Breast epithelium (tissue), 4 donors: ENCODE data around the gene RALGDS. TPM values are rescaled to one million over a fixed set of nuclear protein-coding genes. Genes with fewer than 3 reads are reported as not detected.

Experiments
- DNase-seq, 2 donors: peaks; one replicate each; pipeline ENCODE4 v3.0.0-alpha.2; 2019; ENCODE audit warnings: low spot score in 2 of 2
- H3K27ac ChIP-seq, 2 donors: fragments of 200-600 bp; sonication (generic) in 1 of 2; one replicate each; pipeline ENCODE4 v1.5.1; 2016 to 2019; ENCODE audit warnings: mild to moderate bottlenecking in 1 of 2
- H3K27me3 ChIP-seq, 2 donors: fragments of 200-600 bp; sonication (generic) in 1 of 2; one replicate each; pipeline versions ENCODE4 v1.5.1 to v1.6.0; 2017 to 2019; ENCODE audit warnings: control low read depth in 1 of 2, mild to moderate bottlenecking in 1 of 2
- H3K36me3 ChIP-seq: fragments of 200-600 bp; one replicate; pipeline ENCODE4 v1.5.1; 2019
- H3K4me1 ChIP-seq, 2 donors: fragments of 200-600 bp; sonication (generic); one replicate each; pipeline ENCODE4 v1.5.1; 2016 to 2019; ENCODE audit warnings: control low read depth in 1 of 2
- H3K4me3 ChIP-seq, 3 donors: fragments of 200-600 bp; sonication (generic); 1 replicate in 2 of 3; 2 replicates in 1 of 3; pipeline ENCODE4 v1.5.1; 2016 to 2019; ENCODE audit warnings: mild to moderate bottlenecking in 3 of 3, moderate library complexity in 2 of 3
- H3K9me3 ChIP-seq, 2 donors: fragments of 200-600 bp; sonication (generic) in 1 of 2; one replicate each; pipeline ENCODE4 v1.5.1; 2016 to 2019; ENCODE audit warnings: control low read depth in 1 of 2
- CTCF ChIP-seq, 3 donors: fragments of 450-650 bp; IDR thresholded peaks; one replicate each; pipeline ENCODE4 v1.5.1; 2016 to 2017; ENCODE audit warnings: antibody characterized with exemption in 3 of 3, mild to moderate bottlenecking in 3 of 3, moderate library complexity in 3 of 3
- POLR2A ChIP-seq: fragments of 450-650 bp; IDR thresholded peaks from one replicate; pipeline ENCODE4 v1.6.1; 2016; ENCODE audit warnings: antibody characterized with exemption, mild to moderate bottlenecking, moderate library complexity
- POLR2AphosphoS5 ChIP-seq, 3 donors: sonication (generic); formaldehyde crosslinking; IDR thresholded peaks; one replicate each; pipeline ENCODE4 v1.6.1; 2017; ENCODE audit warnings: antibody characterized with exemption in 3 of 3
- intact Hi-C: fragments of 100-400 bp; cut with DNase I; formaldehyde crosslinking; loops from one replicate; pipeline ENCODE4 v1.15.1; 2023; ENCODE audit warnings: low total_unique reads
- total RNA-seq, 3 donors: library from RNA; depleted of rRNA; stranded (reverse); fragments of >200 nt; gene quantifications; one replicate each; pipeline ENCODE4 v1.1.0, GENCODE V29; 2016

RALGDS gene
- total RNA-seq, 3 donors from 2014 or later: 52.0 to 94.1 (median 79.3) TPM

DNA sequence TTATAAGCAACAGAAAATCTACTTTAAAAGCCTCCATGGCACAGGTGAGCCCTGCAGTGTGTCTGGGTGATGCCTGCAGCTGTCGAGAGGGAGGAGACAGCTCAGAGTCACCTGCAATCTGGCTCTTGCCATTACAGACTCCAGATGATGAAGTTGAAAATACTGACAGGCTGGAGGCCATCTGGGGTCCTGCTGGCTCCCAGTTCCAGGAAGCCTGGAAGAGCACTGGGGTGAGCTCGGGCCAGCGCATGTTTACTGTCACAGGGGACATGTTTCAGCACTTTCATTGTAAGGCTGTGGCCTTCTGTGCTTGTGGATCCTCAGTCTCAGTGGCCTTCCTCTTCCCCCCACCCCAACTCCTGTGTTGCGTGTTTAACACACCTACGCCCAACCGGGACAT, 30.9 kb downstream of the RALGDS start:
- intact Hi-C loops: no loop called here
- Histone ChIP-seq H3K4me3 (no peak overlapping the region), H3K4me1 (no peaks in the 10 kb centered on the region), H3K36me3 (no peaks in the 10 kb centered on the region), H3K27ac (no peak overlapping the region), H3K27me3 (no peaks in the 10 kb centered on the region), H3K9me3 (no peaks in the 10 kb centered on the region)
- DNase-seq: no peak
- TF ChIP-seq POLR2A (no peak), CTCF (IDR thresholded peaks at IDR 0.05) (no peak), POLR2AphosphoS5 (IDR thresholded peaks at IDR 0.05) (no peak)

- no peak overlapping the region for H3K27ac ChIP-seq
- no peaks in the 10 kb centered on the region for H3K27me3 ChIP-seq
- no peaks in the 10 kb centered on the region for H3K9me3 ChIP-seq
- intact Hi-C loops: no loop called here
- no peak overlapping the region for H3K4me3 ChIP-seq
- TF ChIP-seq POLR2A: no peak
- TF ChIP-seq POLR2AphosphoS5 (IDR thresholded peaks at IDR 0.05): no peak
- no peak for TF ChIP-seq CTCF (IDR thresholded peaks at IDR 0.05)
- no peaks in the 10 kb centered on the region for H3K4me1 ChIP-seq
- H3K36me3 ChIP-seq: no peaks in the 10 kb centered on the region
- no peak for DNase-seq
These were observed 31.8 kb downstream of the RALGDS start for GRCh38 chr9:133089271-133089671.

DNA sequence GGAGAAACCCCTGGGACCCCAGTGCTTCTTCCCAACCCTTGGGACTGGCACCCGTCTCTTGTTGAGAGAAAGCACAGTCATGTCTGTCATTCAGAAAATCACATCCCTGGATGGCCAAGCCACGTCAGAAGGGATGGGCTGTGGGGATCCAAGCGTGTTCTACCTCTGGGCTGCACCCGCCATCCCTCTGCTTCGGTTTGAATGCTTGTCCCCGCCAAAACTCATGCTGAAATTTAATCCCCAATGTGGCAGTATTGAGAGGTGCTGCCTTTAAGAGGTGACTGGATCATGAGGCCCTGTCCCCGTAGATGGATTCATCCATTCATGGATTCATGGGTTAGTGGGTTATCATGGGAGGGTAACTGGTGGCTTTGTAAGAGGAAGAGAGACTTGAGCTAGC, 32.3 kb downstream of the RALGDS start:
- H3K4me1 ChIP-seq: no peaks in the 10 kb centered on the region
- no peaks in the 10 kb centered on the region for H3K9me3 ChIP-seq
- no peaks in the 10 kb centered on the region for H3K36me3 ChIP-seq
- intact Hi-C loops: no loop called here
- no peak overlapping the region for H3K27ac ChIP-seq
- no peak for TF ChIP-seq POLR2A
- no peak for TF ChIP-seq CTCF (IDR thresholded peaks at IDR 0.05)
- TF ChIP-seq POLR2AphosphoS5 (IDR thresholded peaks at IDR 0.05): no peak
- no peaks in the 10 kb centered on the region for H3K27me3 ChIP-seq
- DNase-seq: no peak
- no peak overlapping the region for H3K4me3 ChIP-seq

DNA sequence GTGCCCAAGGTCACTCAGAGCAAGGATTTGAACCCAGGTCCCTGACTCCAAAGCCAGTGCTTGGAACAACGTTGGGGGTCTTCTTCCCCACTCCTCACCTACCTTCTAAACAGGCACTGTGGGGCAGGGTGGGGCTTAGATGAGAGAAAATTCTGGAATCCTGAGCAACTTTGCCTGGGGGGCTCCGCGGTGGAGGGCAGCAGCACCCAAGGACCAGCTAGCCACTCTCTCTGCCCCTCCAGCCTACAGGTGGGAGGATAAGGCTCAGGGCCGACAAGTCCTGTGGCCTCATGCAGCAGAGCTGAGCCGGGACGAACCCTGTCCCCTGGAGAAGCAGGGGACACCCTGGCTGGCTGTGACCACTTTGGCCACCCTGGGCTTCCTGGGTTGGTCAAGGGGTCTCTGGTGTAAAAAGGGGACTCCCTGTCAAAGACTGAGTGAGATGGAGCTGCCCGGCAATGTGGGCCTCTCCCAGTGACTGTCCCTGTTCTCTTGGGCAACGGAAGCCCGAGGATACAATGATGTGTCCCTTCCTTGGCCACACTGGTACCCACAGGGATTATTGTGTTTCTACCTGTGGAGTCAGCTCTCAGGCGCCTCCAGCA, 32.8 kb downstream of the RALGDS start:
- H3K36me3 ChIP-seq: no peaks in the 10 kb centered on the region
- DNase-seq: no peak
- intact Hi-C loops: no loop called here
- TF ChIP-seq POLR2AphosphoS5 (IDR thresholded peaks at IDR 0.05) (no peak), CTCF (IDR thresholded peaks at IDR 0.05) (no peak), POLR2A (no peak)
- no peaks in the 10 kb centered on the region for H3K4me1 ChIP-seq
- H3K9me3 ChIP-seq: no peaks in the 10 kb centered on the region
- no peak overlapping the region for H3K4me3 ChIP-seq
- no peaks in the 10 kb centered on the region for H3K27me3 ChIP-seq
- H3K27ac ChIP-seq: no peak overlapping the region

DNA sequence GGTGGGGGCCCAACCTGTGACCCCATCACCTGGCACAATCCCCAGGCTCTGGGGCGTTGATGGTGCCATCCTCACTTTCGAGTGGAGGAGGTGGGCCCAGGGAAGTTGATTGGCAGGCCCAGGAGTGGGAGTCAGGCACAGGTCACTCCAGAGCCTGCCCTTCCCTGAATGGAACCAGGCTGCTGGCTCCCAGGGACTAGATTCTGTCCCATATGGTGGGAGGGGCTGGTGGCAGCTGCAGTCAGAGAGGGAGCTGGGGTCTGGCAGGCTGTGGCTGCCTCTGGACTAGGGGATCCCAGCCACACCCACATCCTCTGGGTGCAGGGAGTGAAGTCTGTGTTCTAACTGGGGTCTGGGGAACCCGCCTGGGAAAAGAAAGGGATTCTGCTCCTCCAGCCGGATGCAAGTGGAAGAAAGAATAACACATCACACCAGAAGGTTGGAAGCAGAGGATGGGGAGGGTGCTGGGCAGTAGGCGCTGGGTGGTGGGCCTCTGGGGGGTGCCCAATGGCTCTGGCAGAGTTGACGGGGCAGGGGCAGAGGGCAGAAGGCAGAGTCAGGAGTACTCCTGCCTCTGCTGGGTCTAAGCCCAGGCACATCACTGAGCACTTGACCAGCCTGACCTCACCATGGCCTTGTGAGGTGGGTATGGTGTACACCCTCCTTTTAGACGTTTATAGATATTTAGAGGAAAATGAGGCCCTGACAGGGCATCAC, 33.5 kb downstream of the RALGDS start:
- TF ChIP-seq CTCF (IDR thresholded peaks at IDR 0.05): no peak
- TF ChIP-seq POLR2AphosphoS5 (IDR thresholded peaks at IDR 0.05): no peak
- TF ChIP-seq POLR2A: no peak
- Histone ChIP-seq H3K27me3 (no peaks in the 10 kb centered on the region), H3K4me1 (no peaks in the 10 kb centered on the region), H3K9me3 (no peaks in the 10 kb centered on the region), H3K27ac (no peak overlapping the region), H3K36me3 (no peaks in the 10 kb centered on the region), H3K4me3 (no peak overlapping the region)
- intact Hi-C loops: no loop called here
- DNase-seq: no peak
